KMS-11 (cell line): ENCODE measurements around the gene TCTA.
"Not testable (repeated sequence)": the region's sequence is repeated elsewhere in the genome, so short reads cannot be mapped to it uniquely, and the experiment has no call there.

Experiments used
- H2AFZ ChIP-seq: fragments of 200-600 bp; sonication (generic); 2 replicates; pipeline ENCODE4 v1.6.1; 2016; ENCODE audit warnings: antibody characterized with exemption, mixed run types, low read depth
- H3K27ac ChIP-seq: fragments of 200-600 bp; sonication (generic); 2 replicates; pipeline ENCODE4 v1.6.1; 2016; ENCODE audit warnings: mild to moderate bottlenecking, mixed run types
- H3K27me3 ChIP-seq: fragments of 200-600 bp; sonication (generic); 2 replicates; pipeline ENCODE4 v1.6.1; 2017; ENCODE audit warnings: mild to moderate bottlenecking, low read depth, mixed run types, moderate library complexity; ENCODE audit not compliant: insufficient read depth
- H3K36me3 ChIP-seq: fragments of 200-600 bp; sonication (generic); 2 replicates; pipeline ENCODE4 v1.6.1; 2017; ENCODE audit warnings: mild to moderate bottlenecking, mixed run types; ENCODE audit not compliant: insufficient read depth
- H3K4me1 ChIP-seq: fragments of 200-600 bp; sonication (generic); 2 replicates; pipeline ENCODE4 v1.6.1; 2016; ENCODE audit warnings: mild to moderate bottlenecking, low read depth, mixed run types; ENCODE audit not compliant: poor library complexity, severe bottlenecking
- H3K4me2 ChIP-seq: fragments of 200-600 bp; sonication (generic); 2 replicates; pipeline ENCODE4 v1.7.0; 2016; ENCODE audit warnings: mild to moderate bottlenecking, mixed run types
- H3K4me3 ChIP-seq: fragments of 200-600 bp; sonication (generic); IDR thresholded peaks from 2 replicates; pipeline ENCODE4 v1.6.1; 2017; ENCODE audit warnings: low read depth, low read length, mixed read lengths; ENCODE audit not compliant: insufficient read depth
- H3K79me2 ChIP-seq: fragments of 200-600 bp; sonication (generic); 2 replicates; pipeline ENCODE4 v1.6.1; 2016; ENCODE audit warnings: low read depth, mixed run types; ENCODE audit not compliant: insufficient read depth
- H3K9ac ChIP-seq: fragments of 200-600 bp; sonication (generic); 2 replicates; pipeline ENCODE4 v1.6.1; 2016; ENCODE audit warnings: mild to moderate bottlenecking, mixed run types
- H4K20me1 ChIP-seq: fragments of 200-600 bp; sonication (generic); 2 replicates; pipeline ENCODE4 v1.6.1; 2016; ENCODE audit warnings: mild to moderate bottlenecking, mixed run types; ENCODE audit not compliant: insufficient read depth
- CTCF ChIP-seq: fragments of 200-600 bp; sonication (generic); conservative IDR thresholded peaks from 2 replicates; pipeline ENCODE4 v1.6.1; 2017; ENCODE audit warnings: low read depth, mild to moderate bottlenecking, antibody characterized with exemption, low read length, moderate library complexity, mixed read lengths

The TCTA gene

GRCh38 chr3:49386056-49386756 lies 26.0 kb upstream of the TCTA start:
- no peak overlapping the region for H3K27ac ChIP-seq
- H3K4me1 ChIP-seq, result no peaks in the 10 kb centered on the region
- no peaks in the 10 kb centered on the region for H4K20me1 ChIP-seq
- no peaks in the 10 kb centered on the region for H3K27me3 ChIP-seq
- H3K79me2 ChIP-seq, result peaks cover 98% of the 10 kb centered on the region
- H3K36me3 ChIP-seq, result no peaks in the 10 kb centered on the region
- no peak overlapping the region for H2AFZ ChIP-seq
- H3K4me2 ChIP-seq, result no peak overlapping the region
- no peak overlapping the region for H3K4me3 ChIP-seq
- no peak for TF ChIP-seq CTCF
- no peak overlapping the region for H3K9ac ChIP-seq

GRCh38 chr3:49387721-49388120 lies 24.5 kb upstream of the TCTA start:
- Histone ChIP-seq H3K36me3 (no peaks in the 10 kb centered on the region), H3K27ac (no peak overlapping the region), H3K27me3 (no peaks in the 10 kb centered on the region), H3K4me2 (no peak overlapping the region), H3K4me1 (no peaks in the 10 kb centered on the region), H2AFZ (no peak overlapping the region), H3K9ac (no peak overlapping the region), H4K20me1 (no peaks in the 10 kb centered on the region), H3K79me2 (peaks cover 97% of the 10 kb centered on the region), H3K4me3 (no peak overlapping the region)
- TF ChIP-seq CTCF, result no peak

DNA sequence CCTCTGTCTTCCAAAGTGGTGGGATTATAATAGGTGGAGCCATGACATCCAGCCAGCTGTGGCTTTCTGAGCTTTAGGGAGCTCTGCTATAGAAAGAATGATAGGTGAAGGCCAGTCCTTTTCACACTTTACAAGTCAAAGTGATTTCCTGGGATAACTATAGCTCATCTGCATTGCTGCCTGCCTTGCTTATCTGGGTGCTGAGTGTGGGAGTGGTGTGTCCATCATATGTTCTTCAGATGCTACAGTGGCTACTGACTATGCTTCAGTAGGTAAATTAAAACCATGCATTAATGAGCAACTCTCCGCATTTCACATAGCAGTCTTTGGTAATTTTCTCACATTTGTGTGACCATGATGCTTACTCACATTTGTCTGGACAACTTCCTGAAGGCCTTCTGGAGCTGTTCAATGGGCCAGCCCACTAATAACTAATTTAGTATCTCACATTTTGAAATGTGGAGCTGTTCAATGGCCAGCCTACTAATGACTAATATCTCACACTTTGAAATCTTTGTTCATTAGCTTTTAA lies 23.9 kb upstream of the TCTA start:
- H3K4me3 ChIP-seq, result no peak overlapping the region
- H3K9ac ChIP-seq, result no peak overlapping the region
- H3K36me3 ChIP-seq, result no peaks in the 10 kb centered on the region
- H2AFZ ChIP-seq, result no peak overlapping the region
- TF ChIP-seq CTCF, result no peak
- no peaks in the 10 kb centered on the region for H4K20me1 ChIP-seq
- no peaks in the 10 kb centered on the region for H3K27me3 ChIP-seq
- no peak overlapping the region for H3K27ac ChIP-seq
- no peak overlapping the region for H3K4me2 ChIP-seq
- H3K4me1 ChIP-seq, result no peaks in the 10 kb centered on the region
- peaks cover 97% of the 10 kb centered on the region for H3K79me2 ChIP-seq

GRCh38 chr3:49389297-49389696 lies 22.9 kb upstream of the TCTA start:
- Histone ChIP-seq H3K9ac (no peak overlapping the region), H3K4me3 (no peak overlapping the region), H3K79me2 (peaks cover 96% of the 10 kb centered on the region), H3K36me3 (no peaks in the 10 kb centered on the region), H3K4me1 (no peaks in the 10 kb centered on the region), H4K20me1 (no peaks in the 10 kb centered on the region), H3K27ac (no peak overlapping the region), H2AFZ (no peak overlapping the region), H3K4me2 (no peak overlapping the region), H3K27me3 (no peaks in the 10 kb centered on the region)
- no peak for TF ChIP-seq CTCF

DNA sequence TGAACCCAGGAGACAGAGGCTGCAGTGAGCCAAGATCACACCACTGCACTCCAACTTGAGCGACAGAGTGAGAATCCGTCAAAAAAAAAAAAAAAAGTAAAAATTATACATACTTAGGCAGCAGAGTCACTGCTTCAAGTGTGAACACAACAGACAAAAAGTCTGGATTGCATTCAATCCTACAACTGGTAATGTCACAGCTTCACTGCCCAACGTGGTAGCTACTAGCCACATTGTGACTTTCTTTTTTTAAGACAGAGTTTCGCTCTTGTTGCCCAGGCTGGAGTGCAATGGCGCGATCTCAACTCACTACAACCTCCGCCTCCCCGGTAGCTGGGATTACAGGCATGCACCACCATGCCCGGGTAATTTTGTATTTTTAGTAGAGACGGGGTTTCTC lies 20.9 kb upstream of the TCTA start:
- H3K4me2 ChIP-seq, H3K4me1 ChIP-seq, H3K9ac ChIP-seq, H2AFZ ChIP-seq, H3K4me3 ChIP-seq, H3K27ac ChIP-seq, H4K20me1 ChIP-seq, H3K36me3 ChIP-seq, H3K27me3 ChIP-seq: not testable (repeated sequence)
- H3K79me2 ChIP-seq, result peaks cover 94% of the 10 kb centered on the region
